CD4-positive, CD25-positive, alpha-beta regulatory T cell (primary cell): ENCODE measurements around the gene DNAAF5. TPM values are rescaled to one million over a fixed set of nuclear protein-coding genes. Genes with fewer than 3 reads are reported as not detected.

Source experiments
- ATAC-seq, 2 donors: fragments of 150-1000 bp; cut with Tn5 transposase; one replicate each; pipeline ENCODE4 v1.10.0; 2021; ENCODE audit warnings: low read depth in 2 of 2, moderate number of reproducible peaks in 2 of 2, moderate library complexity in 1 of 2
- DNase-seq, 3 donors: peaks; one replicate each; pipeline versions ENCODE4 v3.0.0 to v3.0.0-alpha.2; 2012 to 2022; ENCODE audit warnings: mixed read lengths in 1 of 3
- H3K27ac ChIP-seq: one replicate; pipeline ENCODE4 v1.7.0; 2013; ENCODE audit warnings: mild to moderate bottlenecking, low read length; ENCODE audit not compliant: insufficient read depth, poor library complexity, severe bottlenecking
- H3K27me3 ChIP-seq: one replicate; pipeline ENCODE4 v1.7.0; 2013; ENCODE audit warnings: low read length; ENCODE audit not compliant: control insufficient read depth, insufficient read depth
- H3K36me3 ChIP-seq: one replicate; pipeline ENCODE4 v1.7.0; 2013; ENCODE audit warnings: mild to moderate bottlenecking, low read length, moderate library complexity; ENCODE audit not compliant: control insufficient read depth, insufficient read depth
- H3K4me1 ChIP-seq: 2 replicates; pipeline ENCODE4 v1.7.0; 2013; ENCODE audit warnings: mild to moderate bottlenecking, low read length; ENCODE audit not compliant: insufficient read depth, control insufficient read depth, poor library complexity, severe bottlenecking
- H3K4me3 ChIP-seq: one replicate; pipeline ENCODE4 v1.7.0; 2013; ENCODE audit warnings: low read depth, mild to moderate bottlenecking, low read length, moderate library complexity
- H3K9me3 ChIP-seq, 2 experiments: 1 replicate in 1 of 2; 2 replicates in 1 of 2; pipeline ENCODE4 v1.7.0; 2013; ENCODE audit warnings: low read length in 2 of 2, mild to moderate bottlenecking in 1 of 2, moderate library complexity in 1 of 2; ENCODE audit not compliant: control insufficient read depth in 2 of 2
- H3K27ac Mint-ChIP-seq, 3 donors: one replicate each; pipeline ENCODE4 v1.8.0; 2020 to 2022; ENCODE audit warnings: mild to moderate bottlenecking in 3 of 3, mixed read lengths in 3 of 3, moderate library complexity in 2 of 3
- H3K27me3 Mint-ChIP-seq: one replicate; pipeline ENCODE4 v1.8.0; 2022; ENCODE audit warnings: mild to moderate bottlenecking, mixed read lengths
- H3K36me3 Mint-ChIP-seq: one replicate; pipeline ENCODE4 v1.8.0; 2020; ENCODE audit warnings: mixed read lengths
- H3K4me1 Mint-ChIP-seq, 4 donors: one replicate each; pipeline ENCODE4 v1.8.0; 2020 to 2022; ENCODE audit warnings: mixed read lengths in 4 of 4, mild to moderate bottlenecking in 1 of 4
- H3K4me3 Mint-ChIP-seq, 4 donors: one replicate each; pipeline ENCODE4 v1.8.0; 2020 to 2022; ENCODE audit warnings: mild to moderate bottlenecking in 4 of 4, mixed read lengths in 4 of 4, moderate library complexity in 3 of 4
- H3K9me3 Mint-ChIP-seq, 7 donors: one replicate each; pipeline ENCODE4 v1.8.0; 2020 to 2022; ENCODE audit warnings: mixed read lengths in 7 of 7, mild to moderate bottlenecking in 3 of 7, moderate library complexity in 2 of 7
- polyA plus RNA-seq, 4 donors: library from polyadenylated mRNA; unstranded; fragments of 300-500 nt; fragmentation: Illumina TruSeq; gene quantifications; one replicate each; pipeline ENCODE4 v1.2.3, GENCODE V29; 2021
- total RNA-seq: library from RNA; stranded (reverse); gene quantifications from one replicate; pipeline ENCODE4 v1.2.3, GENCODE V29; 2022

DNAAF5 gene
- total and polyA plus RNA-seq, 5 donors from 2014 or later = 0.84 to 11.9 (median 2.3) TPM

GRCh38 chr7:768881-769504, 42.5 kb downstream of the DNAAF5 start:
- Mint-ChIP-seq H3K4me3 (no peak overlapping the region), H3K9me3 (no peaks in the 10 kb centered on the region), H3K36me3 (peaks cover 15% of the 10 kb centered on the region), H3K27me3 (no peaks in the 10 kb centered on the region), H3K27ac (no peak overlapping the region), H3K4me1 (no peaks in the 10 kb centered on the region)
- H3K4me3 ChIP-seq = no peak overlapping the region
- H3K36me3 ChIP-seq = peaks cover 17% of the 10 kb centered on the region
- no peaks in the 10 kb centered on the region for H3K27me3 ChIP-seq
- H3K4me1 ChIP-seq = no peaks in the 10 kb centered on the region
- H3K27ac ChIP-seq = no peak overlapping the region
- no peak for DNase-seq
- ATAC-seq = no peak
- no peaks in the 10 kb centered on the region for H3K9me3 ChIP-seq

- Histone ChIP-seq H3K27me3 (no peaks in the 10 kb centered on the region), H3K9me3 (no peaks in the 10 kb centered on the region), H3K4me3 (no peak overlapping the region), H3K36me3 (peaks cover 10% of the 10 kb centered on the region), H3K27ac (no peak overlapping the region), H3K4me1 (no peaks in the 10 kb centered on the region)
- Mint-ChIP-seq H3K4me3 (no peak overlapping the region), H3K4me1 (no peaks in the 10 kb centered on the region), H3K27me3 (no peaks in the 10 kb centered on the region), H3K9me3 (no peaks in the 10 kb centered on the region), H3K27ac (no peak overlapping the region), H3K36me3 (peaks cover 12% of the 10 kb centered on the region)
- DNase-seq (no peak), ATAC-seq (no peak)
Observed at GRCh38 chr7:770336-770735, 43.8 kb downstream of the DNAAF5 start.

GRCh38 chr7:770741-771166, 44.3 kb downstream of the DNAAF5 start:
- Histone ChIP-seq H3K36me3 (peaks cover 8% of the 10 kb centered on the region), H3K4me1 (no peaks in the 10 kb centered on the region), H3K27me3 (no peaks in the 10 kb centered on the region), H3K9me3 (no peaks in the 10 kb centered on the region), H3K4me3 (no peak overlapping the region), H3K27ac (no peak overlapping the region)
- DNase-seq = no peak
- H3K4me3 Mint-ChIP-seq = no peak overlapping the region
- peaks cover 0 to 2% (median 0%) of the 10 kb centered on the region in 4 donors for H3K4me1 Mint-ChIP-seq
- no peaks in the 10 kb centered on the region for H3K27me3 Mint-ChIP-seq
- no peak for ATAC-seq
- peaks cover 8% of the 10 kb centered on the region for H3K36me3 Mint-ChIP-seq
- H3K27ac Mint-ChIP-seq = no peak overlapping the region
- H3K9me3 Mint-ChIP-seq = no peaks in the 10 kb centered on the region

- Histone ChIP-seq H3K36me3 (peaks cover 8% of the 10 kb centered on the region), H3K4me1 (no peaks in the 10 kb centered on the region), H3K4me3 (no peak overlapping the region), H3K27ac (no peak overlapping the region), H3K27me3 (no peaks in the 10 kb centered on the region), H3K9me3 (no peaks in the 10 kb centered on the region)
- peaks cover 0 to 2% (median 0%) of the 10 kb centered on the region in 4 donors for H3K4me1 Mint-ChIP-seq
- H3K4me3 Mint-ChIP-seq = no peak overlapping the region
- ATAC-seq (no peak), DNase-seq (no peak)
- H3K36me3 Mint-ChIP-seq = peaks cover 7% of the 10 kb centered on the region
- H3K9me3 Mint-ChIP-seq = no peaks in the 10 kb centered on the region
- H3K27ac Mint-ChIP-seq = no peak overlapping the region
- H3K27me3 Mint-ChIP-seq = no peaks in the 10 kb centered on the region
Observed at GRCh38 chr7:771234-772004, 44.9 kb downstream of the DNAAF5 start.

GRCh38 chr7:772005-772294, 45.5 kb downstream of the DNAAF5 start:
- Histone ChIP-seq H3K27ac (no peak overlapping the region), H3K27me3 (no peaks in the 10 kb centered on the region), H3K4me1 (no peaks in the 10 kb centered on the region), H3K9me3 (no peaks in the 10 kb centered on the region), H3K36me3 (peaks cover 9% of the 10 kb centered on the region), H3K4me3 (no peak overlapping the region)
- H3K9me3 Mint-ChIP-seq = no peaks in the 10 kb centered on the region
- H3K27ac Mint-ChIP-seq = no peak overlapping the region
- H3K36me3 Mint-ChIP-seq = peaks cover 6% of the 10 kb centered on the region
- ATAC-seq = no peak
- no peak overlapping the region for H3K4me3 Mint-ChIP-seq
- no peaks in the 10 kb centered on the region for H3K27me3 Mint-ChIP-seq
- peaks cover 0 to 2% (median 0%) of the 10 kb centered on the region in 4 donors for H3K4me1 Mint-ChIP-seq
- no peak for DNase-seq

- Mint-ChIP-seq H3K27ac (no peak overlapping the region), H3K4me1 (peaks cover 0 to 3% (median 0%) of the 10 kb centered on the region in 4 donors), H3K9me3 (no peaks in the 10 kb centered on the region), H3K36me3 (peaks cover 8% of the 10 kb centered on the region), H3K4me3 (no peak overlapping the region), H3K27me3 (no peaks in the 10 kb centered on the region)
- no peak overlapping the region for H3K27ac ChIP-seq
- no peaks in the 10 kb centered on the region for H3K27me3 ChIP-seq
- ATAC-seq (no peak), DNase-seq (no peak)
- no peaks in the 10 kb centered on the region for H3K4me1 ChIP-seq
- peaks cover 9% of the 10 kb centered on the region for H3K36me3 ChIP-seq
- H3K4me3 ChIP-seq = no peak overlapping the region
- H3K9me3 ChIP-seq = no peaks in the 10 kb centered on the region
Observed at GRCh38 chr7:772392-772791, 45.9 kb downstream of the DNAAF5 start.

GRCh38 chr7:772861-773621, 46.5 kb downstream of the DNAAF5 start:
- Mint-ChIP-seq H3K27ac (no peak overlapping the region), H3K4me1 (peaks cover 0 to 3% (median 0%) of the 10 kb centered on the region in 4 donors), H3K4me3 (no peak overlapping the region), H3K9me3 (no peaks in the 10 kb centered on the region), H3K36me3 (peaks cover 8% of the 10 kb centered on the region), H3K27me3 (no peaks in the 10 kb centered on the region)
- ATAC-seq (no peak), DNase-seq (no peak)
- peaks cover 9% of the 10 kb centered on the region for H3K36me3 ChIP-seq
- H3K27me3 ChIP-seq = no peaks in the 10 kb centered on the region
- H3K9me3 ChIP-seq = no peaks in the 10 kb centered on the region
- H3K4me3 ChIP-seq = no peak overlapping the region
- H3K27ac ChIP-seq = no peak overlapping the region
- H3K4me1 ChIP-seq = no peaks in the 10 kb centered on the region
